HepG2 (cell line): ENCODE results near the gene SMIM41. TPM values are rescaled to one million over a fixed set of nuclear protein-coding genes. Genes with fewer than 3 reads are reported as not detected.

Experiments
- ZNF619 ChIP-seq: sonication (generic); formaldehyde crosslinking; IDR thresholded peaks from 2 replicates; pipeline ENCODE4 v1.4.0; 2020; ENCODE audit warnings: mild to moderate bottlenecking, missing genetic modification reagents
- polyA plus RNA-seq, 8 experiments: library from polyadenylated mRNA; depleted of rRNA in 3 of 8; stranded (reverse) in 7 of 8; unstranded in 1 of 8; fragments of >200 nt; fragmentation: Illumina TruSeq in 4 of 8; extraction: Trizol in 4 of 8; gene quantifications; 2 replicates each; pipeline versions ENCODE4 v1.2.1 to v1.2.3, GENCODE V29; 2011 to 2016; ENCODE audit warnings: low read depth in 4 of 8, missing spikeins in 1 of 8, mixed read lengths in 1 of 8; ENCODE audit not compliant: insufficient read depth in 1 of 8
- total RNA-seq, 5 experiments: library from RNA; depleted of rRNA; stranded (reverse); fragments of >200 nt; fragmentation: Illumina TruSeq; extraction: Trizol; gene quantifications; 2 replicates each; pipeline ENCODE4 v1.2.3, GENCODE V29; 2016; ENCODE audit warnings: low read depth in 1 of 5
- TF ChIP-seq, protein P1 (sequence below): sonication (generic); formaldehyde crosslinking; IDR thresholded peaks from 2 replicates; pipeline ENCODE4 v1.9.0; 2022; ENCODE audit warnings: low read depth, missing genetic modification reagents
- TF ChIP-seq, protein P2 (sequence below): sonication (generic); formaldehyde crosslinking; IDR thresholded peaks from 2 replicates; pipeline ENCODE4 v1.5.0; 2020; ENCODE audit warnings: missing genetic modification reagents
- TF ChIP-seq, protein P3 (sequence below): sonication (generic); formaldehyde crosslinking; IDR thresholded peaks from 2 replicates; pipeline ENCODE4 v1.4.0; 2020; ENCODE audit warnings: mild to moderate bottlenecking, low read depth, missing genetic modification reagents
- TF ChIP-seq, protein P4 (sequence below): IDR thresholded peaks from 2 replicates; pipeline ENCODE4 v1.6.1; 2012; ENCODE audit warnings: inconsistent platforms
- TF ChIP-seq, protein P5 (sequence below): sonication (generic); formaldehyde crosslinking; IDR thresholded peaks from 2 replicates; pipeline ENCODE4 v1.5.0; 2020; ENCODE audit warnings: mild to moderate bottlenecking, missing genetic modification reagents, borderline replicate concordance

The SMIM41 gene
- total and polyA plus RNA-seq, 2 of the 13 experiments (the other 11 are each of a cell fraction or from before 2014, with no cell fraction given), result not detected

DNA sequence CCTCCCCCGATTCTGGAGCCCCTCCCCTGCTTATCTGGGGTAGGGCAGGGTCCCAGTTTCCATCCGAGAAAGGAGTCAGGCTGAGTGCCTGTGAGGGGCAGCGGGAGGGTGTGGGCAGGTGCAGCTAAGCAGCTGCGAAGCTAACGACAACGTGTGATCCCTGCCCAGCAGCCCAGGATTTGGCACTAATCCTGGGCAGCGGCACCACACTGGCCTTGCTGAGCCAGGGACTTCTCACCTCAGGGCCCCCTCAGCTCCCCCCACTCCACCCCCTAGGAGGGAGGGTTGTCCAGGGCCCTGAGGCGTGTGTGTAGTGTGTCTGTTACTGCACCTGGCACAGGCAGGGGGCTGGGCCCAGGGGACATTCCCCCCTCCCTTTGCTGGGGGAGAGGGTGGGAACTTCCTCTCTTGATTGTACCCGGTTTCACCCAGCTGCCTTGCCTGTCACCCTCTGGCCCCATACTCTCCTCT, 1.8 kb downstream of the SMIM41 start (continued):
- TF ChIP-seq, protein P1, sequence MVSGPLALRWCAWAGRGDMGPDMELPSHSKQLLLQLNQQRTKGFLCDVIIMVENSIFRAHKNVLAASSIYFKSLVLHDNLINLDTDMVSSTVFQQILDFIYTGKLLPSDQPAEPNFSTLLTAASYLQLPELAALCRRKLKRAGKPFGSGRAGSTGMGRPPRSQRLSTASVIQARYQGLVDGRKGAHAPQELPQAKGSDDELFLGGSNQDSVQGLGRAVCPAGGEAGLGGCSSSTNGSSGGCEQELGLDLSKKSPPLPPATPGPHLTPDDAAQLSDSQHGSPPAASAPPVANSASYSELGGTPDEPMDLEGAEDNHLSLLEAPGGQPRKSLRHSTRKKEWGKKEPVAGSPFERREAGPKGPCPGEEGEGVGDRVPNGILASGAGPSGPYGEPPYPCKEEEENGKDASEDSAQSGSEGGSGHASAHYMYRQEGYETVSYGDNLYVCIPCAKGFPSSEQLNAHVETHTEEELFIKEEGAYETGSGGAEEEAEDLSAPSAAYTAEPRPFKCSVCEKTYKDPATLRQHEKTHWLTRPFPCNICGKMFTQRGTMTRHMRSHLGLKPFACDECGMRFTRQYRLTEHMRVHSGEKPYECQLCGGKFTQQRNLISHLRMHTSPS (CRISPR knock-in tag), result 0 out of 2 replicates have a peak, but pooled peaks have one; percentile 51
- TF ChIP-seq ZNF619, result no peak
- TF ChIP-seq, protein P2, sequence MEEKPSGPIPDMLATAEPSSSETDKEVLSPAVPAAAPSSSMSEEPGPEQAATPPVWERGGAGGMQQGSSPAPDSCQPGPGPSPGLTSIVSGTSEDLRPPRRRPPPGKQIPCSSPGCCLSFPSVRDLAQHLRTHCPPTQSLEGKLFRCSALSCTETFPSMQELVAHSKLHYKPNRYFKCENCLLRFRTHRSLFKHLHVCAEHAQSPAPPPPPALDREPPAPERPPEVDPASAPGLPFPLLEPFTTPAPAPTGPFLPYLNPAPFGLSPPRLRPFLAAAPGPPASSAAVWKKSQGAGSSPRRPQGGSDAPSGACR (CRISPR knock-in tag), result 0 out of 2 replicates have a peak, but pooled peaks have one; percentile 43
- TF ChIP-seq, protein P3, sequence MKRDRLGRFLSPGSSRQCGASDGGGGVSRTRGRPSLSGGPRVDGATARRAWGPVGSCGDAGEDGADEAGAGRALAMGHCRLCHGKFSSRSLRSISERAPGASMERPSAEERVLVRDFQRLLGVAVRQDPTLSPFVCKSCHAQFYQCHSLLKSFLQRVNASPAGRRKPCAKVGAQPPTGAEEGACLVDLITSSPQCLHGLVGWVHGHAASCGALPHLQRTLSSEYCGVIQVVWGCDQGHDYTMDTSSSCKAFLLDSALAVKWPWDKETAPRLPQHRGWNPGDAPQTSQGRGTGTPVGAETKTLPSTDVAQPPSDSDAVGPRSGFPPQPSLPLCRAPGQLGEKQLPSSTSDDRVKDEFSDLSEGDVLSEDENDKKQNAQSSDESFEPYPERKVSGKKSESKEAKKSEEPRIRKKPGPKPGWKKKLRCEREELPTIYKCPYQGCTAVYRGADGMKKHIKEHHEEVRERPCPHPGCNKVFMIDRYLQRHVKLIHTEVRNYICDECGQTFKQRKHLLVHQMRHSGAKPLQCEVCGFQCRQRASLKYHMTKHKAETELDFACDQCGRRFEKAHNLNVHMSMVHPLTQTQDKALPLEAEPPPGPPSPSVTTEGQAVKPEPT, result 0 out of 2 replicates have a peak, but pooled peaks have one; percentile 12
- TF ChIP-seq, protein P4, sequence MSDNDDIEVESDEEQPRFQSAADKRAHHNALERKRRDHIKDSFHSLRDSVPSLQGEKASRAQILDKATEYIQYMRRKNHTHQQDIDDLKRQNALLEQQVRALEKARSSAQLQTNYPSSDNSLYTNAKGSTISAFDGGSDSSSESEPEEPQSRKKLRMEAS, result peak; percentile 20; the same call in 1 of the 2 replicates
- TF ChIP-seq, protein P5, sequence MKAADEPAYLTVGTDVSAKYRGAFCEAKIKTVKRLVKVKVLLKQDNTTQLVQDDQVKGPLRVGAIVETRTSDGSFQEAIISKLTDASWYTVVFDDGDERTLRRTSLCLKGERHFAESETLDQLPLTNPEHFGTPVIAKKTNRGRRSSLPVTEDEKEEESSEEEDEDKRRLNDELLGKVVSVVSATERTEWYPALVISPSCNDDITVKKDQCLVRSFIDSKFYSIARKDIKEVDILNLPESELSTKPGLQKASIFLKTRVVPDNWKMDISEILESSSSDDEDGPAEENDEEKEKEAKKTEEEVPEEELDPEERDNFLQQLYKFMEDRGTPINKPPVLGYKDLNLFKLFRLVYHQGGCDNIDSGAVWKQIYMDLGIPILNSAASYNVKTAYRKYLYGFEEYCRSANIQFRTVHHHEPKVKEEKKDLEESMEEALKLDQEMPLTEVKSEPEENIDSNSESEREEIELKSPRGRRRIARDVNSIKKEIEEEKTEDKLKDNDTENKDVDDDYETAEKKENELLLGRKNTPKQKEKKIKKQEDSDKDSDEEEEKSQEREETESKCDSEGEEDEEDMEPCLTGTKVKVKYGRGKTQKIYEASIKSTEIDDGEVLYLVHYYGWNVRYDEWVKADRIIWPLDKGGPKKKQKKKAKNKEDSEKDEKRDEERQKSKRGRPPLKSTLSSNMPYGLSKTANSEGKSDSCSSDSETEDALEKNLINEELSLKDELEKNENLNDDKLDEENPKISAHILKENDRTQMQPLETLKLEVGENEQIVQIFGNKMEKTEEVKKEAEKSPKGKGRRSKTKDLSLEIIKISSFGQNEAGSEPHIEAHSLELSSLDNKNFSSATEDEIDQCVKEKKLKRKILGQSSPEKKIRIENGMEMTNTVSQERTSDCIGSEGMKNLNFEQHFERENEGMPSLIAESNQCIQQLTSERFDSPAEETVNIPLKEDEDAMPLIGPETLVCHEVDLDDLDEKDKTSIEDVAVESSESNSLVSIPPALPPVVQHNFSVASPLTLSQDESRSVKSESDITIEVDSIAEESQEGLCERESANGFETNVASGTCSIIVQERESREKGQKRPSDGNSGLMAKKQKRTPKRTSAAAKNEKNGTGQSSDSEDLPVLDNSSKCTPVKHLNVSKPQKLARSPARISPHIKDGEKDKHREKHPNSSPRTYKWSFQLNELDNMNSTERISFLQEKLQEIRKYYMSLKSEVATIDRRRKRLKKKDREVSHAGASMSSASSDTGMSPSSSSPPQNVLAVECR (CRISPR knock-in tag), result peak; percentile 41; the same call in 1 of the 2 replicates
